ENCODE results near the gene B4GALT6. TPM values are rescaled to one million over a fixed set of nuclear protein-coding genes. Genes with fewer than 3 reads are reported as not detected.

B4GALT6 gene
- total and polyA plus RNA-seq, 9 of the 15 experiments (the other 6 are each of a cell fraction or from before 2014, with no cell fraction given): 0.03 to 0.27 (median 0.08) TPM

DNA sequence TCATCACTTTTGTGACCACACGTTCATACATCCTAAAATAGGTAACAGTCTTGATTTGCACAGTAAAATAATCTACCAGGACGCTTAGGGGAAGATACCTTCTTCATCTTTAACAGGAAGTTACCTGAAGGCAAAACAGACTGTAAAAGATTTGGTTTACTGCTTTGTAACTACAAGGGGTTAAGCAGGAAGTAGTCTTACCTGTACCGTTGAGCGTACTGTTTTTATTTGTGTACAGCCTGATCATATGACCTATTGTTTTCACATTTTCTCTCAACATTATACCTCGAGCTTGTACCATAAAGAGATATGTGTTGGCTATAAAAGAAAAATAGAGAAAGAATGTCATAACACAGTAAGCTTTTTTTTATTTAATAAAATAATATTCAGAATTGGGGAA, 18.3 kb downstream of the B4GALT6 start (continued):
- TF ChIP-seq SRF (CRISPR knock-in tag; IDR thresholded peaks at IDR 0.05) (no peak), BDP1 (IDR thresholded peaks at IDR 0.05; ENCODE audit: insufficient read depth, insufficient read length) (no peak), XRCC3 (IDR thresholded peaks at IDR 0.05) (no peak), DNMT1 (IDR thresholded peaks at IDR 0.05) (no peak)
- TF ChIP-seq, protein P1, sequence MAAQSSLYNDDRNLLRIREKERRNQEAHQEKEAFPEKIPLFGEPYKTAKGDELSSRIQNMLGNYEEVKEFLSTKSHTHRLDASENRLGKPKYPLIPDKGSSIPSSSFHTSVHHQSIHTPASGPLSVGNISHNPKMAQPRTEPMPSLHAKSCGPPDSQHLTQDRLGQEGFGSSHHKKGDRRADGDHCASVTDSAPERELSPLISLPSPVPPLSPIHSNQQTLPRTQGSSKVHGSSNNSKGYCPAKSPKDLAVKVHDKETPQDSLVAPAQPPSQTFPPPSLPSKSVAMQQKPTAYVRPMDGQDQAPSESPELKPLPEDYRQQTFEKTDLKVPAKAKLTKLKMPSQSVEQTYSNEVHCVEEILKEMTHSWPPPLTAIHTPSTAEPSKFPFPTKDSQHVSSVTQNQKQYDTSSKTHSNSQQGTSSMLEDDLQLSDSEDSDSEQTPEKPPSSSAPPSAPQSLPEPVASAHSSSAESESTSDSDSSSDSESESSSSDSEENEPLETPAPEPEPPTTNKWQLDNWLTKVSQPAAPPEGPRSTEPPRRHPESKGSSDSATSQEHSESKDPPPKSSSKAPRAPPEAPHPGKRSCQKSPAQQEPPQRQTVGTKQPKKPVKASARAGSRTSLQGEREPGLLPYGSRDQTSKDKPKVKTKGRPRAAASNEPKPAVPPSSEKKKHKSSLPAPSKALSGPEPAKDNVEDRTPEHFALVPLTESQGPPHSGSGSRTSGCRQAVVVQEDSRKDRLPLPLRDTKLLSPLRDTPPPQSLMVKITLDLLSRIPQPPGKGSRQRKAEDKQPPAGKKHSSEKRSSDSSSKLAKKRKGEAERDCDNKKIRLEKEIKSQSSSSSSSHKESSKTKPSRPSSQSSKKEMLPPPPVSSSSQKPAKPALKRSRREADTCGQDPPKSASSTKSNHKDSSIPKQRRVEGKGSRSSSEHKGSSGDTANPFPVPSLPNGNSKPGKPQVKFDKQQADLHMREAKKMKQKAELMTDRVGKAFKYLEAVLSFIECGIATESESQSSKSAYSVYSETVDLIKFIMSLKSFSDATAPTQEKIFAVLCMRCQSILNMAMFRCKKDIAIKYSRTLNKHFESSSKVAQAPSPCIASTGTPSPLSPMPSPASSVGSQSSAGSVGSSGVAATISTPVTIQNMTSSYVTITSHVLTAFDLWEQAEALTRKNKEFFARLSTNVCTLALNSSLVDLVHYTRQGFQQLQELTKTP (IDR thresholded peaks at IDR 0.05; ENCODE audit: low read depth in 1 of 2, partially characterized antibody in 2 of 2): no peak

DNA sequence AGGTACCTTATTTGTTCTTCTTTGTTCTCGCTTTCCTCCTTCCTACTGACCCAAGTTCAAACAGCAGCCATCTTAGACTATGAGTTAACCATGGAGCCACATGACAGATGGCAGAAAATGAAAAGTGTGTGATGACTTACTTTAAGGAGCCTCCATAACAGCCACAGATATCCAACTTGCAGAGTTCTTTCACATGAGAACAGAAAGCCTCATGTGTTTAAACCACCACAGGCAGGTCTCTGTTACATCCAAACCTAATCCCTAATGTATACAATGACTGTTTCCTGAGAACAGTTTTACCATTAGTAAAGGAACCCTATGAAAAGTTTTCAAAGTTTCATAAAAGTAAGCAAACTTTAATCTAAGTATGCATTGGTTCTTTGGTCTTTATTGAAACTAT, 20.3 kb downstream of the B4GALT6 start:
- Histone ChIP-seq H3K79me2 (ENCODE audit: control insufficient read depth, insufficient read depth, low read length) (no peaks in the 10 kb centered on the region), H3K4me3 (no peak overlapping the region), H3K4me1 (replicated peaks in 1 of 2; ENCODE audit: control insufficient read depth in 2 of 2, insufficient read depth in 2 of 2, low read length in 2 of 2) (no peaks in the 10 kb centered on the region; a peak in 1 of 5 replicates), H3K4me2 (ENCODE audit: insufficient read depth, low read length) (no peak overlapping the region), H3K36me3 (ENCODE audit: control insufficient read depth, insufficient read depth, low read length) (no peaks in the 10 kb centered on the region), H3K9me1 (ENCODE audit: control insufficient read depth, insufficient read depth, low read length) (no peaks in the 10 kb centered on the region), H3K27ac (ENCODE audit: extremely low read depth, low read depth, low read length) (no peak overlapping the region), H3K9me3 (replicated peaks; ENCODE audit: control insufficient read depth, insufficient read depth, low read depth, low read length) (0 out of 2 replicates have a peak, but pooled peaks cover 2% of the 10 kb centered on the region), H3K9ac (ENCODE audit: insufficient read depth in 1 of 2, low read depth in 2 of 2, low read length in 2 of 2) (no peak overlapping the region), H4K20me1 (replicated peaks; ENCODE audit: control insufficient read depth, insufficient read depth, low read length) (no peaks in the 10 kb centered on the region), H3K27me3 (ENCODE audit: control insufficient read depth in 2 of 2, insufficient read depth in 2 of 2, low read length in 2 of 2) (no peaks in the 10 kb centered on the region), H2AFZ (ENCODE audit: low read depth, low read length) (no peak overlapping the region)
- BruUV-seq (replicated peaks): no TSS peak
- no peak for TF ChIP-seq BRD9 (IDR thresholded peaks at IDR 0.05; ENCODE audit: low read depth, partially characterized antibody)
- no peak for TF ChIP-seq PHF20 (IDR thresholded peaks at IDR 0.05; ENCODE audit: partially characterized antibody)
- no peak for TF ChIP-seq PURB (CRISPR knock-in tag; IDR thresholded peaks at IDR 0.05; ENCODE audit: low read depth)
- no peak for TF ChIP-seq RBM14 (IDR thresholded peaks at IDR 0.05; ENCODE audit: borderline replicate concordance, insufficient read depth, low read depth, low read length)
- TF ChIP-seq TEAD4 (IDR thresholded peaks at IDR 0.05; ENCODE audit: low read length): no peak
- TF ChIP-seq TEAD4 (CRISPR knock-in tag; IDR thresholded peaks at IDR 0.05; ENCODE audit: borderline replicate concordance): no peak
- TF ChIP-seq ZNF507 (tag; conservative IDR thresholded peaks at IDR 0.05): no peak
- TF ChIP-seq, protein P2, sequence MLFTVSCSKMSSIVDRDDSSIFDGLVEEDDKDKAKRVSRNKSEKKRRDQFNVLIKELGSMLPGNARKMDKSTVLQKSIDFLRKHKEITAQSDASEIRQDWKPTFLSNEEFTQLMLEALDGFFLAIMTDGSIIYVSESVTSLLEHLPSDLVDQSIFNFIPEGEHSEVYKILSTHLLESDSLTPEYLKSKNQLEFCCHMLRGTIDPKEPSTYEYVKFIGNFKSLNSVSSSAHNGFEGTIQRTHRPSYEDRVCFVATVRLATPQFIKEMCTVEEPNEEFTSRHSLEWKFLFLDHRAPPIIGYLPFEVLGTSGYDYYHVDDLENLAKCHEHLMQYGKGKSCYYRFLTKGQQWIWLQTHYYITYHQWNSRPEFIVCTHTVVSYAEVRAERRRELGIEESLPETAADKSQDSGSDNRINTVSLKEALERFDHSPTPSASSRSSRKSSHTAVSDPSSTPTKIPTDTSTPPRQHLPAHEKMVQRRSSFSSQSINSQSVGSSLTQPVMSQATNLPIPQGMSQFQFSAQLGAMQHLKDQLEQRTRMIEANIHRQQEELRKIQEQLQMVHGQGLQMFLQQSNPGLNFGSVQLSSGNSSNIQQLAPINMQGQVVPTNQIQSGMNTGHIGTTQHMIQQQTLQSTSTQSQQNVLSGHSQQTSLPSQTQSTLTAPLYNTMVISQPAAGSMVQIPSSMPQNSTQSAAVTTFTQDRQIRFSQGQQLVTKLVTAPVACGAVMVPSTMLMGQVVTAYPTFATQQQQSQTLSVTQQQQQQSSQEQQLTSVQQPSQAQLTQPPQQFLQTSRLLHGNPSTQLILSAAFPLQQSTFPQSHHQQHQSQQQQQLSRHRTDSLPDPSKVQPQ (CRISPR knock-in tag; IDR thresholded peaks at IDR 0.05; ENCODE audit: borderline replicate concordance): no peak
- TF ChIP-seq TAL1 (IDR thresholded peaks at IDR 0.05): no peak
- in situ Hi-C loops (cut with MboI) (no loop called here), intact Hi-C loops (cut with micrococcal nuclease) (no loop called here)
- ATAC-seq (no peak), DNase-seq (ENCODE audit: extremely low read depth in 1 of 4, low spot score in 3 of 4) (no peak), FAIRE-seq (no peak)
- CTCF ChIA-PET (ENCODE audit: low intra/inter-chr PET ratio): no interaction called here
- 0% methylated on average over 1 of the region's 1 CpG for WGBS (ENCODE audit: insufficient coverage, low coverage, missing lambda C conversion rate)
- POLR2A ChIA-PET: no interaction called here
